NCI-H187 treated with DMSO at 0.1 percent for 48 hours (cell line): ENCODE measurements around the gene GRM7.
A peak's percentile ranks its signal among the peaks of the same experiment; 100 is the strongest.

Experiments
- DNase-seq: peaks from one replicate; lab custom pipeline; 2025; lab: John Stamatoyannopoulos, UW

The GRM7 gene

DNA sequence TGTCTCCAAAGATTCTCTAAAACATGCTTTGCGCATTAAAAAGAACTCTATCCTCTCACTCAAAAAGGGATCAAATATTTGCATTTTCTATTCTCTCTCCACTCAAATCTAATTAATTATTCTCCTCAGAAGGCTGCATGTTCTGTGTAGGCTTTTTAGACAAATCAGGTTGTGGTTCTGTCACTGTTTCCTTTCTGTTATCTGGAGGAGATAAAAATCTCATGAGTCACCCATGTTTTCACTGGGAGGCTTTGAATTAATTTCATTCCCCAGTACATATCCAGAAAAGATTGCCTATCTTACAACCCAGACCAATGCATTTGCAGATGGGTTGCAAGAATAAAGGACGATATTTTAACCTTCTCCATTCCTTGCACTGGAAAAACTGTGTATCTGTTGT, 446.5 kb downstream of the GRM7 start:
- DNase-seq = no peak

DNA sequence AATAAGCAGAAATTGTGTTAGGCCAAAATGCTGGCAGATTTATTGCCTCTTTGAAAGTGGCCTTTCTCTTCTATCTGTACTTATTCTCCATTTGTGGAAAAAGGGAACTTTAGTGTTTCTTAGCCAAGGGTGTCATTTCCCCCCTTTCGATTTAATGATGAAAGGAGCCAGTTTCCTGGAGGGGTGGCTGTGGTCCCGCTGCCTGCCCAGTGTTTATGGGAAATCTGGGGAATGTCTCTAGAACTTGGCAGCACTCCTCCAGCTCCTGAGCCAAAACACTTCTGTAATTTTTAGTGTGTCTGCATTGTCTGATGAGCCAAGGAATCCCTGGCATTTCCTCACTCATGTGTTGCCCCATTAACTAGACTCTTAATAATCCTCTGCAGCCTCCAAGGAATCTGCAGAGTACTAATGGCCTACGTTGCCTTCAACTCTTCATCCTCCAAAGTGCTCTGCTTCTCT, 448.8 kb downstream of the GRM7 start:
- no peak for DNase-seq

DNA sequence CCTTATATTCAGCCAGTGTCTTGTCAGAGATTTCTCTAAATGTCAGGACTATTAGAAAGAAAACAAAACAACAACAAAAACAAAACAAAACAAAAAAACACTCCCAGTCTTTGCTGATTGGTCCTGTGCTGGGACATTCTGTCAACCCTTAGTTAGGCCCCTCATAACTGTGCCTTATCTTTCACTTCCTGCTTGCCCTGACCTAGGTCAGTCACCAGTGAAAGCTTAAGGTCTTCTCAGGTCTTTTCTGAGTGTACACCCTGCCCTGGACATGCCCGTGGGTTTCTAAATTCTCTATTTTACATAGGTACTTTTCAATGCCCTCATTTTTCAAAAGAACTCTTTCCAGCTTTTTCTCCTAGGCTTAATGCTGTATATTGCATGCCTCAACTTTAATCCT, 454.1 kb downstream of the GRM7 start:
- DNase-seq = no peak

DNA sequence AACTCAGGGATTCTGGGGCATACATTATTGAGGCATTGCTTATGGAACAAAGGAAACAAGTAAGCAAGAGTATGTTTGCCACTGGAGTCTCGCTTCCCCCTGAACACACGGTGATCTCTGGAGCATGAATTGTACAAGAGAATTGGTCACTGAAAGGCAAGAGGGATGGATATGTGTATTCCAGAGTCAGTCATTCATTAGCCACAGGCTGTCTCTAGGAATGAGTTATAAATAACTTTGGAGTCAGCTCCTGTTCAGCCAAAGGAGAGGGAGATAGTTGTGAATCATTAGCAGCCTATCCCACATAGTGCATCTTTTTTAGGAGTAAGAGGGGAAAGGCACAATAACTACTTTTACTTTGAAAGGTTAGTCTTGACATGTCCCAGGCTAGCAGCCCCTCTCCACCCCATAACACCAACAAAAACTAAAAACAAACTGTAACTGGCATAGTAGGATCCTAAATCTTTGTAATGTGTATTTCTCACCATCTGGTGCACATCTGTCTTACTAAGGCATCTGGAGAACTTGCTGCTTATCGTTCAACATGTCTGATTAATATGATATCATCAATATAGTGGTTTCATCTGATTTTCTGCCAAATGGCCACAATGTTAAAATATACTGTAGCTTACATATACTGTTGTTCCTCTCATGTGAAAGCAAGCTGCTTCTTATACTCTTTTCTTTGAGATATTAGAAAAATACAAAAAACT, 462.2 kb downstream of the GRM7 start:
- DNase-seq = no peak

DNA sequence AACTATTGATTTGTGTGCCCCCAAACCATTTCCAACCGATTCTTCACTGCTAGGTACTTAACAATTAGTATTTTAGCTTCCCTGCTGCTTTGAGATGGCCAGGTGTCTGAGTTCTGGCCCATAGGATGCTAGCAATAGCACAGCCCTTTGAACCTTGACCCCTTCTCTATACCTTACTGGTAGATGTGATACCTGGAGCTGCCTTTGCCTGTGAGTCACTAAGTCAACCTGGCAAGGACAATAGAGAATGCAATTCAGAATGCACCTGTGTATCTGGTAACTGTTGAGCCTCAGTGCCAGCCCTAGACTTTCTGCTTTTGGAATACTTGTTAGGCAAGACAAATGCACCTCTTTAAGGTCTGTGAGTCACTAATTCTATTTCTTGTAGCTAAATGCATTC, 467.4 kb downstream of the GRM7 start:
- no peak for DNase-seq

DNA sequence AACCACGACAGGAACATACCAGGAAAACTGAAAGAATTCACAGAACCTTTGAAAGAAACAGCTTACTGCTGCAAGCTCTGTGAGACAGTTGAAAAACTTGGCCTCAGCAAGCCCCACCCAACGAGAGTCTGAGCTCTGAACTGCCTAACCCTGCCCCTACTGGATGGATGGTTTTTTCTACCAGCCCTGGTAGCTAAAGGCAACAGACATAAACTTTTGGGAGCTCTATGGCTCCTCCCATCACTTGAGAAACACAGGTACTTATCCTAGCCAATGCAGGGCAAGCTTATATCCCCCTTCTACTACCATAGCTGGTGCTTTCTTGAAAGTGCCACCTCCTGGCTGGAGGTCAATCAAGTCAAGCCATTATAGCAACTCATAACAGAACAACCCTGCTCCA, 471.8 kb downstream of the GRM7 start:
- no peak for DNase-seq

DNA sequence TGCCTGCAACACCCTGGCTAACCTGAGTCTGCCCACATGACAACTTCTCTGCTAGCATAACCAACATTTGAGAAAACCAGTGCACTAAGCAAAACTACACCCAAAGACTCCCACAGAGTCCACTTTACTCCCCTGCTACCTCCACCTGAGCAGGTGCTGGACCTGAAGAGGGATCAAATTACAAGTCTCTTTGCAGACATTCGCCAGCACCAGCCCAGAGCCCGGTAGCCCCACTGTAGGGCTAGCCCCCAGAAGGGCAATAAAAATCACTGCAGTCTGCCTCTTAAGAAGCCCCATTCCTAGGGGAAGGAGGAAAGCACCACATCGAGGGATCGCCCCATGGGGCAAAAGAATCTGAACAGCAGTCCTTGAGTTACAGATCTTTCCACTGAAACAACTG, 472.2 kb downstream of the GRM7 start:
- peak; percentile 11 for DNase-seq

DNA sequence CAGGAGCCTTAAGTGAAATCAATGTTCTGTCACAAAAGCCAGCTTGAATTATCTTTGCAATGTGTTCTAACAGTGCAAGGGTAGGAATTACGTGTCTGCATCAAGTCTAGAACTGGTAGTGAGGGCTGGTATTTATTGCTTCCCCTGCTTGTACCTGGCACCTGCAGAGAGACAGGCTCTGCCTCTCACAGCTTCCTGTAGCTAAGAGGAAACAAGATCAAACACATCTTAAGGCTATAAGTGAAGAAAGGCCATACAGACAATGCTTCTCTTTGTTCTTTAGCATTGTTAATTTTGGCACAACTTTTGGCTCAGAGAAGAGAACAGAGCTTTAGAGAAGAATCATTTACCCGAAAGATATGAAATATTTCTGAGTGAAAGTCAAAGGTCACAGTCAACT, 479.9 kb downstream of the GRM7 start:
- DNase-seq = no peak

DNA sequence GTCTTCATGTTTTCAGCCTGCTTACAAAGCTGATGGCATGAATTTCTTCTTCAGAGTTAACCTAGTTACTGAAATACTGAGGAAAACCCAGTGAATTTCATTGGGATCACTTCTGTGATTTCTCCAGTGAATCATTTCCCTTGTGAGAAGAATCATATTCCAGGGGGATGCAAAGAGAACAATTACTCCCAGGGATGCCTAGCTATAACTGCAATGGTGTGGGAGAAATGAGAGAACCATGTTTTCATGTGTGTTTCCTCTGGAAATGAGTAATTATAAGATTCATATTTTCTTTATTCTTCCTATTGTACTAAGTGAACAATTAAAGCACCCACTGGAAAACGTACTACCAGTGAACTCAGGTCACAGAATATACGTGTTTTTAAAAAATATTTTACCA, 485.4 kb downstream of the GRM7 start:
- DNase-seq = no peak

DNA sequence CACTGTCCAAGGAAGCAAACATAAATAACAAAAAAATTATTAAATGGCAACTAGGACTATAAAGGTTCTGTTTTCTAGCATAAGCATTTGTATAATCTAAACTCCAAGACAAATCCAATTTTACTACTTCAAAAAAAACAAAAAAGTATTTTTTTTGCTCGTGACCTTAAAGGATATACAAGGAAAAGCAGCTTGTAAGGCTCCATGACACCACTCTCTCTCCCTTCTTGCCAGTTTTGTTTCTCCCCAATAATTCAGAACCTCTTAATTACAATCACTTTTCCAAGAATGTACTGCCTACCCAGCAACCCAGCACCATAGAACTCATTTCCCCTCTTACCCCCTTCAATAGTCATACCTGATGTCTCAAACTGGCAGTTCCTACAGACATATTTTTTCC, 496.2 kb downstream of the GRM7 start:
- no peak for DNase-seq

DNA sequence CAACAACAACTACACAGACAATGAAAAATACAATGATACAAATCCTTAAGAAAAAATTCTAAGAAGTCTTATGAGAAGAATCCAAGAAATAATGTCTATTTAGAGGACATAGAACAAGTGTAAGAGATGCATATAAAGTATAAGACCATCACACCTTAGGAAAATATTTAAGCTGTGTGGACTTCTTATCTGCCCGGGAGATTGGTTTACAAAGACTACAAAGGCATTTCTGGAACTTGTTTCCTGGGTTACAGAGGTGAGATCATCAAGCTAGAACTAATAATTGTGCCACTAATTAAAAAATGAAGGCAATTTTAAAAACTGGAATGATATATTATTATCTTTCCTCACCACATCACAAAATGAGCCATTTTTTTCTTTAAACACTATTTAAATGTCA, 507.1 kb downstream of the GRM7 start:
- no peak for DNase-seq

DNA sequence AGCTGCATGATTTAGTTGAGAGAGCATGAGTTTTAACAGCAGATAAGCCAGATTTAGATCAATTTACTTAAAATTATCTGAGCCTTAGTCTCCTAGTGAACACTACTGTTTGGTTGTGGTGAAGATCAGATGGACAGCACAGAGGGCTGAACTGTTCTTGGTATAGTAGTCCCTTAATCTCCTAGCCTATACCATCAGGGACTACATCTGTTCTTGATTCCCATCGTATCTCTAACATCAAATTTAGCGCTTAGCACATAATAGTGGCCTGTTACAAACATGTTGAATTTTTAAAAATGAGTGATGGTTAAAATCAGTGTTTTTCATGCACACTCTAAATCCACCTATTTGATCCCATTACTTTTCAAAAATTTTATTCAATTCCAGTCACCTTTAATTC, 507.7 kb downstream of the GRM7 start:
- DNase-seq = no peak

DNA sequence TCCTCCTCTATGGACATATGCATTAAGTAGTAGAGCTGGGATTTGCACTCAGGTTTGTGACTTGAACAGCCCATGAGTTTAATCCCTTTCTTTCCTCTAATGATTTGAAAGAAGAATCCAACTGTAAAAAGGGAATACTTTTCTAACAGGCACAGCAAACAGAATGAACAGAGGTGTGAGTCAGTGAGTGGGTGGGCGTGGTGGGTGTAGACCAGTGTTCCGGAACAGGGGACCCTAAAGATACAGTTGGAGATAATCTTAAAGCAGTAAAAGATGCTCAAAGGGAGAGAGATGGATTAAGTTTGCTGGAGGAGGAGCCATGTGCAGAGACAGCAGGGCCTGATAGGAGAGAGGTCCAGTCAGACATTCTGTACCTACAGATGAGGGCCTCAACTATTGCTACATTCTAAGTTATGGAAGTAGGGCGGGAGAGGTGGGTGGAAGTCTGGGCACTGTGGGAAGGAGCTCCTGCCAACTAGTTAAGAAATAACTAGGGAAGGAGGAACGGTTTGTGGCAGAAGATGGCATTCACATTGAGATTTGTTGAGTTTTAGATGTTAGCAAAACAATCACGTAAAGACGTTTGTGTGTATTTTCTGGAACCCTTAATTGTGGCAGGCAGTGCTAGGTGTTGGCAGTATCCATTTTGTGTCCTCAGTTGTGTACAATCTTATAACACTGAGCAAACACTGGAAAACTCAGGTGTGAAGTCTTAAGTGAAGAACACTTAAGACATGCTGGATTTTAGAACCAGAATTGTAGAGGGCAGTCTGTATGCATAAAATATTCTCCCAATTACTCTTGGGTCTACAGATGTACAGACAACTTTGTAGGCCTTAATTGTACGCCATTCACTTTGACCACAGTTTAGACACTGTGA, 511.0 kb downstream of the GRM7 start:
- no peak for DNase-seq

DNA sequence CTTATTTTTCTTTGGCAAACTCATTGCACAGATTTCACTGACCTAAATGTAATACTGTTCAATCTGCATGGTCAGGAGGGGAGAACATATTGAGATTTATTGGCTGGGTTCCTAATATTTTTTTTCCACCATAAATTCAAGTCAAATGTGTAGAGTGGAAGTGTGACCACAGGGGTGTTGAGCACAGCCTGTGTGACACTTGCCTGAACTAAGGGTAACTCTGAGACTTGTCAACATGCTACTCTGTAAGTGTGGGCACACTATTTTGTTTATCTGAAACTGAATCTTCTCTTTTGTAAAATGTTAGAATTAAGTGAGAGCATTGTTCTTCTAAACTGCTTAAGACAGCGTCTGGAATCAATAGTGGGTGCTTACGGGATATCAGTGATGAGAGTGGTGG, 516.2 kb downstream of the GRM7 start:
- DNase-seq = no peak

DNA sequence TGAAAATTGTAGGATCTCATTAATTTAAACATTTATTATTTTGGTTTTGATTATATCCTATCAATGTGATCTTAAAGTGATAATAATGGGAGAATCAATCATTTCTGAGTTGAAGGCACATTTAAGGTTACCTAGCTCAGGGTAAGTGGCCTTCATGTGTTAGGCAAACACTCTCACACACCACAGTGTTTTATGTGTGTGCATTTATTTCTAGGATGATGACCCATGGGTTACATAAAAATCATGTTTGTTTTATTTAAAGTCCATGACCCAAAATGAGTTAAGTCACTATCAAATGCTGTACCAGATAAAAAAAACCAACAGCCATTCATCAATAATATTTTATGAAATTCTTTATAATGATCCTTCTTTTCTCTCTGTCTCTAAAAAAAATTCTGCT, 520.8 kb downstream of the GRM7 start:
- DNase-seq = no peak

DNA sequence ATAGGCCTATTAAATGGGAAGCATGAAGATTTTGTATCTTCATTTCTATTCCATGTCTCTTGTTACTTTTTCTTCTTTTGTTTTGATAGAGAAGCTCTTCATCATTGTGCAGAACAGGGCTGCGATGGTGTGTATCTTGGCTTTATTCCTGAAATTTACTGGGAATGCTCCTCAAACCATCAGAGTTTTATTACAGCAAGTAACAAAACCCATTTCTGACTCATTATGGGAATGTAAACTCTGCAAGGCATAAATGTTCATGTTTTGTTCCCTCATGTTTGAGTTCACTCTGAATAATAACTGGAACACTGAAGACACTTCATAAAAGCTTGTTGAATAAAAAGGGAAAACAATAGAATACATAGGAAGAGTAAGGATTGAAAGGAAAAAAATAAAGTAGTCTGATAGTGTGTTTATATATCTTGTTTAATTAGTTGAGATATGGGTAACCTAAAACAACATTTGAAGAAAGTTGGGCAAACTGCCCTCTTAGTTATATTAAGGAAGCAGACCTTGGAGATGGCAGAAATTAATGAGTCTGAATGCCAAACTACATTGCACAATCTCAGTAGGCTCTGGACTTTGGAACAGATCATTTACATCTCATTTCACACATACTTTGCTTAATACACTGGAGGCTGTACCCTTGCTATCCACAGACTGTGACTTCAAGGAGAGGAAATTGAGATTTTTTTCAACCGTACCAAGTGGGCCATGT, 521.5 kb downstream of the GRM7 start:
- DNase-seq = no peak

DNA sequence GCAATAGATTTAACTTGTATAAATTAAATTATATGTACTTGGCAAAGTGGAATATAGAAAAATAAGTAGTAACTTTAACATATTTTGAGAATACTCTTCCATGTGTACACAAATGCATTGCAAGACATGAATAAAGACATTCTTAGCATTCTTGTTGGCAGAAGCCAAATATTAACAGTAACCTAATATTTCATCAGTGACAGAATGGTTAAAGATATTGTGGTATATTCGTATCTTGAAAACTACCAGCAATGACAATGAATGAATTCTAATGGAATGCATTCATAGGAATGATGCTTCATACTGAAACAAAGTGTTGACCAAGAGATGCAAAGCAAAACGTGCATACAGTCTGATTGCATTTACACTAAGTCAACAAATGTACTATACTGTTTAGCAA, 524.7 kb downstream of the GRM7 start:
- DNase-seq = no peak

DNA sequence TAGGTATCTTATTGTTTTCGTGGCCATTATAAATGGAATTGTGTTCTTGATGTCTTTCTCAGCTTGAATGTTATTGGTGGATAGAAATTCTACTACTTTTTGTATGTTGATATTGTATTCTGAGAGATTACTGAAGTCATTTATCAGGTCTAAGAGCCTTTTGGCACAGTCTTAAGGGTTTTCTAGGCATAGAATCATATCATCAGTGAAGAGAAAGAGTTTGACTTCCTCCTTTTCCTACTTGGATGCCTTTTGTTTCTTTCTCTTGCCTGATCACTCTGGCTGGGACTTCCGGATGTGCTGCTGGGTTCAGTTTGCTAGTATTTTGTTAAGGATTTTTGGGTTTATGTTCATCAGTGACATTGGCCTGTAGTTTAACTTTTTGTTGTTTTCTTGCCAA, 527.1 kb downstream of the GRM7 start:
- DNase-seq = no peak

DNA sequence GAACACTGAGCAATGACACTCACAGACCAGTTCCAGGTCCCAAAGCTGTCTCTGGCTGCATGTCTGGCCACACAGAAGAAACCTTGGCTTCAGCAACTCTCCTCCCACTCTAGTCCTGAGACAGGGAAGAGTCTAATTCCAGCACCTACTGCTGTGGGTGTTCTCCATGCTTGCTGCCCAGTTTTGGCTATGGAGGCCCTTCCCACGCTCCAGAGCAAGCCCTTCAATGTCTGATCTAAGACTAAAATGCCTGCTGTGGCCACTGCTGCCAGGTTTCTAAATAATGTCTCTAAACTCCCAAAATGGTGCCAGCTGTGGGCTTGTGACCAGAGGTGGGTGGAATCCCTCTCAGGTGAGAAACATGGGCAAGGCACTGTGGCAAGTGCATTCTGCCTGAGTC, 531.3 kb downstream of the GRM7 start:
- no peak for DNase-seq

DNA sequence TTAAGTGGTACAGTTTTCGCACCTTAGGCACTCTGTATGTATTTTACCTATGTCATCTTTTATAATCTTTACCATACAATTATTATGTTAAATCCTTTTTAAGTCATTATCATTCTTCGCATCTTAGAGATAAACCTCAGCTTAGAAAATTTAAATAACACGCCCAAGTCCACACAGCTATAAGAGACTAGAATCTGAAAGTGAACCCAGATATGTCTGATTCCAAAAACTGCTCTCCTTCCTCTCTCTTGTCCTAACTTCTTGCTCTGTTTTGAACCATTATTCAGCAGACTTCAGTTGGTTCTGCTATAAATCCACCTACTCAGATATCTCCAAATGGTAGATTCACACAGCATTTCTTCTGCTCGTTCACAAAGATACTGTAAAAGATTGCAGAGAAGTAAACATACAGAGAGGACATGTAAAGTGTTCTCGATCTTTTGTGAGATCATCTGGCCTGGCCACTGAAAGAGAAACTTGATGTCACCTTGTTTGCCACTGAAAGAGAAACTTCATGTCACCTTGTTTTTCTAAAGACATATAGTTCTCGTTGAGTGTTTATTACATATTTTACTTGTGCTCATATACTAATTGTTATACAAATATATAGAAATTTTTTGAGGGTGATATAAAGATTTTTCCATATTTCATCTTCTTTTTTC, 533.2 kb downstream of the GRM7 start:
- DNase-seq = no peak

DNA sequence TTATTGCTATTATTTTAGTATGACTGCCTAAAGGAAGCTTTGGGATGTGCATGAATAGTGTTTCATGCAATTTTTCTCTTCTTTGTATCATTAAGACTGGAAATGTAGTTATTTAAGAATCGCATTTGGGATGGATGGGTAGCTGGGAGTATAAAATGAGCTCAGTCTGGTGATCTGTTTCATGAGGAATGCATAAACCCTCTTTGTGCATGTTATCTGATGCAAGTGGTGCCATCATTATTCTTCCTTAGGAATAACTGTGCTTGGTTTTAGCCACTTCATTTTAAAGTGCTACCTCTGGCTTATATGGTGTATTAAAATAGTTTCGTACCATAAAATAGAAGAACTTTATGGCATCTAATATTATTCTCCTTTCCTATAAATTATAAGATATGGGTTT, 535.6 kb downstream of the GRM7 start:
- no peak for DNase-seq

DNA sequence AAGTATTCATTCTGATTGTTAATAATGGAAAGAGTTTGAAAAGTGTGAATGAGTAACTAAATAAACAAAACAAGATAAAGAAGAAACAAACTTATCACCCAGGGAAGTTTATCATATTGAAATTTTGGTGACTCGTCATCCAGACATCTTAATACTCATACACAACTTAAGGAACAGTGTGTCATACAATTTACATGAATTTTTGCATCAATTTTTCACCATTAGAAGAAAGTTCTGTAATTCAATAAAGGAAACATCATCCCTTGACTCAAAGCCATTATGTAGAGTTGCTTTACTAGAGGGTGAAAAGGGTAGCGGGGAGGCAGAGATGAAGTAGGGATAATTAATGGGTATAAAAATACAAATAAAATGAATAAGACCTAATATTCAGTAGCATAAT, 536.2 kb downstream of the GRM7 start:
- DNase-seq = no peak
